Measurements from ENCODE around the gene RPL13A.
A peak's percentile ranks its signal among the peaks of the same experiment; 100 is the strongest.

RPL13A gene

DNA sequence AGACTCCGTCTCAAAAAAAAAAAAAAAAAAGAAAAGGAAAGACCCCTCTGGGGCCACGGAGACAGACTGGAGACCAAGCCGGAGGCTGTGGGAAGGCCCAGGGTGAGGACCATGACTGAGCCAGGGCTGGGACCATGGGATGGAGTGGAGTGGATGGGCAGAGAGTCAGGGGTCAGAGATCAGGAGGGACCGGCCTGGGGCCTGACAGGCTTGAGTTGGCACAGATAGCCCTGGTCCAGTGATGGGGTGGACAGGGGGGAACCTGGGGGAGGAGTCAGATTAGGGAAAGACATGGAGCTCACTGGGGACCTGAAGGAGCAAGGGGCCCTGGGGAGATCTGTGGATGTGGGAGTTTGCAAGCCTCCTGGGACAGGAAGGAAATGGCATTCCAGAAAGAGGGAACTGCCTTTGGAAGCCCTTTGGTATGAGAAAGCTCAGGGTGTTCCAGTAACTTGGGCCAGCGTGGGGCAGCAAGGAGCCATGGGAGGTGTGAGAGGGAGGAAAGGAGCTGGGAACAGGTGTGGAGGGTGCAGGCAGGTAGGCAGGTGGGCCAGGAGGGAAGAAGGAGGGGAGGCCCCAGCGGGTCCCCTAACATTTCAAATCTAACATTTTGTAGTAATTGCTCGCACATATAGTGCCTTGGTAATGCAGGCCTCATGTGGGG is 6.3 kb upstream of the RPL13A start:
- no peak for DNase-seq (ENCODE audit: low read depth, low spot score)

DNA sequence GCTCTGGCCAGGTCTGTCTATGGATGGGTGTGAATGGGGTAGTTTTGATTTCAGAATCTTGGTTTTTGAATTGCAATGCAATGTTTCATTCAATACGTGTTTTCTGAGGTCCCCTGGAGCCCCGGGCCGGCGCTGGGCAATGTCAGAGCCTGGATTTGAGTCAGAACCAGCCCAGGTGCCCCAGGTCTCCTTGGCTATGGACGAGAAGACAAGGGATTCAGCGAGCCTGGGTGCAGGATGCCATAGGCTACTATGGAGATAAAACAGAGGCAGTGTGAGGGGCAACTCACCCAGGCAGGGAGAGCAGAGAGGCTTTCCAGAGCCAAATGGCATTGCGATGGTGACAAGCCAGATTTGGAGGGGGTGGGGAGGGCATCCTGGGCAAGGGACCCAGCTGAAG is 1.2 kb upstream of the RPL13A start:
- no peak for DNase-seq (ENCODE audit: low read depth, low spot score)

DNA sequence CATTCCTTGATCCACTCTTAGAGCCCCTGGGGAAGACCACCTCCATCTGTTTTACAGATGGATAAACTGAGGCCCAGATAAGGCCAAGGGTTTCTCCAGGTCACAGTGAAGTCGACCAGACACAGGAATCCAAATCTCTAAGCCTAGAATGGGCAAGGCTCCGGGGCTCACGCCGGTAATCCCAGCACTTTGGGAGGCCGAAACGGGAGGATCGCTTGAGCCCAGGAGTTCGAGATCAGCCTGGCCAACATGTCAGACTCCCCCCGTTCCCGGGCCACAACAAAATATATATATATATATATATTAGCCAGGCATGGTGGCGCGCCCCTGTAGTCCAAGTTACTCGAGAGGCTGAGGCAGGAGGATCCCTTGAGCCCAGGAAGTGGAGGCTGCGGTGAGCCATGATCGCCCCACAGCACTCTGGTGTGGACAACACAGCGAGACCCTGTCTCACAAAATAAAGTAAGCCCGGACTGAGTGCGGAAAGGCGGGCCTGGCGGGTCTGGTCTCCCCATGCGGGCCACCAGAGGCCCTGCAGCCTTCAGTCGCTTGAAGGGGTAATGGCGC is 615 bp upstream of the RPL13A start:
- no peak for DNase-seq (ENCODE audit: low read depth, low spot score)

DNA sequence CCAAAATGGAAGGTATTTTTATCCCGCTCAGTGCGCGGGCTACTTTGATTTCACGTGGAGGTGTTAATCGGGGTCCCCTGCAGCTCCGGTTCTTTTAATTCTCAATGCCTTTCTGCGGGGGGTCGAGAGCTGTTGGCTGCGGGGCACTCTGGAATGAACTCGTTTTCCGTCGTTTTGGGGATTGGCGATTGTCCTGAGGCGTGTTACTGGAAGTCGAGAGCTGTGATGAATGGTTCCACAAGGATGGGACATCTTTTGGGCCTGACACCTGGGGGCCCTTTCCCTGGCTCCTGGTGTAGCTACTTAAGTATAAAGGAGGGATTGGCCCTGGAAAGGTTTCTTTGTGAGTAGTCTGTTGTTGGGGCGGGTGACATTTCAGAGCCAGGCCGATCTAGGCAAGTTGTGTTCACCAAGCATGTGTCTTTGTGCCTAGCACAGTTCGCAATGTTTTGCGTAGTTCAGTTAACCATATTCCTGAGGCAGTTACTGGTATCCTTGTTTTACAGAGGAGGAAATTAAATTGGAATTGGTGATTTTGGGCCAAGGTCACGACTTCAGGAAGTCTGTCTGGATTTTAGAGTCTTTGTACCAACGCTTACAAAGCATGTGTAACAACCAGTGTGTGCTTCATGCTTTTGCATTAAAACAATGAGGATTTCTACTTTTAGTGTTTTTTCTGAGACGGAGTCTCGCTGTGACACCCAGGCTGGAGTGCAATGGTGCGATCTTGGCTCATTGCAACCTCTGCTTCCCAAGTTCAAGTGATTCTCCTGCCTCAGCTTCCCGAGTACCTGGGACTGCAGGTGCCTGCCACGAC is 846 bp downstream of the RPL13A start:
- no peak for DNase-seq (ENCODE audit: low read depth, low spot score)

DNA sequence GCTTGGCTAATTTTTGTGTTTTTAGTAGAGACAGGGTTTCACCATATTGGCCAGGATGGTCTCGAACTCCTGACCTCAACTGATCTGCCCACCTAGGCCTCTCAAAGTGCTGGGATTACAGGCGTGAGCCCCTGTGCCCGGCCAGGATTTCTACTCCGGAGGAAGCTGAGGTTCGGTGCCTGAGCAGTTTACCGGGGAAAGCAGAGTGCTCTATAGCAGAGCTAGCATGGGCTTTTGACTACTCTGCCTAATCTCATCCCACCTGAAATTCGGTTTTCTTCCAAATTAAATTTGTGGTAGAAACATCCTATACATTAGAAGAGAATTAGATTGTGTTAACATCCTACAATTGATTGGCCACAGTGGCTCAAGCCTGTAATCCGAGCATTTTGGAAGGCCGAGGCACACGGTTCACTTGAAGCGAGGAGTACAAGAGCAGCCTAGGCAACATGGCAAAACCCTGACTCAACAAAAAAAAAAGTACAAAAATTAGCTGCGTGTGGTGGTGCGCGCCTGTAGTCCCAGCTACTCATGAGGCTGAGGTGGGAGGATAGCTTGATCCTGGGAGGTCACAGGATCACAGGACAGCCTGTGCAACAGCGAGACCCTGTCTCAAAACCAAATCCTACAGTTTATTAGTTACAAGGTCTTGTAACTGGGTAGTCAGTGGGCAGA is 1.6 kb downstream of the RPL13A start:
- DNase-seq (ENCODE audit: low read depth, low spot score): no peak

DNA sequence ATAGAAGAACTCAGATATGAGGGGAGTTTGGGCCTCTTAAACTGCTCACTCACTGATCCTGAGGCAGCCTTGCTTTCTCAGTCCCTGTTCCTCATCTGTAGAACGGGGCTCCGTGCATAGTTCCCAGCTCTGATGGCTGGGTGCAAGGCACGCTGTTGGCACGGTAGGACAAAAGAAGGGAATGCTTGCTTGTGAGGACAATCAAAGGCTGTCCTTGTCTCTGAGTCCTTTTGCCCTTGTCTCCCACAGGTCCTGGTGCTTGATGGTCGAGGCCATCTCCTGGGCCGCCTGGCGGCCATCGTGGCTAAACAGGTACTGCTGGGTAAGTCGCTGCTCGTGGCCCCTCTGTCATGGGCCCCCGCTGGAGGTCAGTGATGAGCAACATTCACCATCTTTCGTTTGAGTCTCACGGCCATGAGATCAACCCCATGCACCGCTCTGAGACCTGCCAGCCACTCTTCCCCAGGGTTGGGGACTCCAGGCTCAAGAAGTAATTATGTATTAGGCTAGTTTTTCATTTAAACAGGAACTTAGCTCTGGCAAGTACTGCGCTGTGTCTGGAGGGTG is 2.3 kb downstream of the RPL13A start:
- DNase-seq (ENCODE audit: low read depth, low spot score): no peak

DNA sequence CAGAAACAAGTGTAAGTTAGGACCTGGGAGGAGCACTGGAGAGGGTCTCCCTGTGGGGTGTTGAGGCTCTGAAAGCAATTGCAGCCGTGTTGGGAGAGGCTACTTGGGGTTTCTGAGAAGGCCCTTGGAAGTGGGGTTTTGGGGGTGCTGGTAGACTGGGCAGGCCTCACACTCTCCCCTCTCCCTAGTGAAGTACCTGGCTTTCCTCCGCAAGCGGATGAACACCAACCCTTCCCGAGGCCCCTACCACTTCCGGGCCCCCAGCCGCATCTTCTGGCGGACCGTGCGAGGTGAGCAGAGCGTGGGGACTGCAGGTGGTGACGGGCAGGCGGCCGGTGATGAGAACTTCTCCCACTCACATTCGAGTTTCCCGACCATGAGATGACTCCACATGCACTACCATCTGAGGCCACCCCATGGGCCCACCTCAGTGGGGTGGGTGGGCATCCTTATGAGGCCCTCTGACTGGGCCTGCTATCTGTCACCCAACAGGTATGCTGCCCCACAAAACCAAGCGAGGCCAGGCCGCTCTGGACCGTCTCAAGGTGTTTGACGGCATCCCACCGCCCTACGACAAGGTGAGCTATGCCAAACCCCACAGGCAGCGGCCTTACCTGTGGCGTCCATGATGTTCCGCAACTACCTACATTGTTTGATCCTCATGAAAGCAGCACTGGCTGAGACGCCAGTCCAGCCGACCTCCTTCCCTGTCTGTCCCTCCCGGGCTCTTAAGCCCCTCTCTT is 3.0 kb downstream of the RPL13A start:
- no peak for DNase-seq (ENCODE audit: low read depth, low spot score)

DNA sequence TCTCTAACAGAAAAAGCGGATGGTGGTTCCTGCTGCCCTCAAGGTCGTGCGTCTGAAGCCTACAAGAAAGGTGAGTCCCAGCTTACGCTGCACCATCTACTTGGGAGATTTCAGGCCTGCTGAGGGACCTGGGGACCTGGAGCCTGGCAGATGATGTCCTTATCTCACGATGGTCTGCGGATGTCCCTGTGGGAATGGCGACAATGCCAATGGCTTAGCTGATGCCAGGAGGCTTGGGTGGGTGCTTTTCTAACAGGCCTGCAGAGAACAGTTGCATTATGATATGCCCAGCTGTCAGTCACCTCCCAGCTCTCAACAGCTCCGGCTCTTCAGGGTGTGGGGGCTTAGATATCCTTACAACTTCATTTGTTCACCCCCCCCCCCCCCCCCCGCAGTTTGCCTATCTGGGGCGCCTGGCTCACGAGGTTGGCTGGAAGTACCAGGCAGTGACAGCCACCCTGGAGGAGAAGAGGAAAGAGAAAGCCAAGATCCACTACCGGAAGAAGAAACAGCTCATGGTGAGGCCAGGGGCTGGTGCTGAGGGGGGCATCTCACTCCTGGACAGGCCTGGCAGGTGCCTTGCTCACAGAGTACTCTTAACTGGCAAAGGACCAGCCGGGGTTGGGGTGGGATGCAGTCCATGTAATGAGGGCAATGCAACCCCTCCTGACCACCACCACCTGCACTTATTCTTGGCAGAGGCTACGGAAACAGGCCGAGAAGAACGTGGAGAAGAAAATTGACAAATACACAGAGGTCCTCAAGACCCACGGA is 3.8 kb downstream of the RPL13A start:
- no peak for DNase-seq (ENCODE audit: low read depth, low spot score)

DNA sequence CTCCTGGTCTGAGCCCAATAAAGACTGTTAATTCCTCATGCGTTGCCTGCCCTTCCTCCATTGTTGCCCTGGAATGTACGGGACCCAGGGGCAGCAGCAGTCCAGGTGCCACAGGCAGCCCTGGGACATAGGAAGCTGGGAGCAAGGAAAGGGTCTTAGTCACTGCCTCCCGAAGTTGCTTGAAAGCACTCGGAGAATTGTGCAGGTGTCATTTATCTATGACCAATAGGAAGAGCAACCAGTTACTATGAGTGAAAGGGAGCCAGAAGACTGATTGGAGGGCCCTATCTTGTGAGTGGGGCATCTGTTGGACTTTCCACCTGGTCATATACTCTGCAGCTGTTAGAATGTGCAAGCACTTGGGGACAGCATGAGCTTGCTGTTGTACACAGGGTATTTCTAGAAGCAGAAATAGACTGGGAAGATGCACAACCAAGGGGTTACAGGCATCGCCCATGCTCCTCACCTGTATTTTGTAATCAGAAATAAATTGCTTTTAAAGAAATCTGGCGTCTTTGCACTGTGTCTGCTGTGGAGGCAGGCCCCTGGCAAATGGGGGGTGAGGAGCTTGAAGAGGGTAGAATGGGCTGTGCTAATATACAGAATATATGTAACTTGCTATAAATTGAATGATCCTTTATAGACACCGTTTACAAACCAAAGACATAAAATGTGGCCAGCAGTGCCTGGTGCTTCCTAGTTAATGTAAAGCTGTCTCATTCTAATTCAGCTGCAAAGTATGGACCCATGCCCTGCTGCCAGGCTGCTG is 4.6 kb downstream of the RPL13A start:
- DNase-seq (ENCODE audit: low read depth, low spot score): no peak

DNA sequence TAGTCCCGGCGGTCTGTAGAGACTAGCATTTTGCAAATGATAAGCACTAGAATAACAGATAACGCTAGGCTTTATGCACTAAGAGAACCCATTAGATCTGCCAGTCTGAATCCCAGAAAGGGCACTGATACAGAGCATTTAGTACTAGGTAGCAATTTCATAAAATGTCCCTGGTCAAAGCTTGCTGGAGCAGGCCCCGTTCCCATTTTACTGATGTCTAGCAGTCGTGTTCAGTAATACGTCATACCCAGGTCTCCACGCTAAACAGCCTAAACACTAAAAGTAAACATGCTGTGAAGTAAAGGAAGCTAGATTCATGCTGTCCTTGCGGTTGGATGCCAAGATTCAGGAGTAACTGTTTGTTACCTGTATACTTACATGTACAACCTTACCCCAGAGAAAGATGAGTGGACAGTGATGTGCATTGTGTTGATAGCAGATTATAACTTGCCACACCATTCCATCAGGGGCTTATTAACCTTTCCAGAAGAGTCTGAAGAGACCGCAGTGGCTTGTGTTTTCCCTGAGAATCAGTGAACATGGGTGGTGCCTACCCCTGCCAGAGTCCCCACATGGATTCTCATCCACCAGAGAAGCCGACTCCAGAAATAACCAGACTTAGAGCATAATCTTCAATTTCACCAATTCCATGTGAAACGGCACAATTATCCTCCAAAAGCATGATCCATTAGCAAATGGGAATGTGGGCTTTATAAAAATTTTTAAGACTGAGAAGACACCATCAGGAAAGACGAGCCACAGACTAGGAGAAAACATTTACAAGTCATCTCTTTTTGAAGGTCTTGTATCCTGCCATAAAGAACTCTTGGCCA is 5.4 kb downstream of the RPL13A start:
- DNase-seq (ENCODE audit: low read depth, low spot score): no peak

DNA sequence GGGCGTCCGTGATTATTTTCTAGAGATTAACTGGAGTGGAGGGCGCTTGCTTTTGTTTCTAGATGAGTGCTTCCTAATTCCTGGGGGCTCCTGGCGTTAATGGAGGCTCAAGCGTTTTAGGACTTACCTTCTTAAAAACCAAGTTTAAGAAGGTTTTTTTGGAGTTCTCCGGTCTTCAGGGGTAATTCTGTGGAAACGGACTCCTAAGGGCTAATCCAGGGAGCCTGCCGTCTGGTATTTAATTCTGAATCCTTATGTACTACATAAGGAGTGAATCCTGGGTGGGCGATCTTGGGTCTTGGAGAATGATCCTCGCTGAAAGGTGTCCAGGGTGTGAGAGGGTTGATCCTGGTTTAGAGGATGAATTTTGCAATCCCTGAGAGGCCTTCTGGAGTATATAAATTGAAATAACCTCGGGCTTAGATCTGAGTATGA is 9.2 kb downstream of the RPL13A start:
- DNase-seq (ENCODE audit: low read depth, low spot score): no peak

DNA sequence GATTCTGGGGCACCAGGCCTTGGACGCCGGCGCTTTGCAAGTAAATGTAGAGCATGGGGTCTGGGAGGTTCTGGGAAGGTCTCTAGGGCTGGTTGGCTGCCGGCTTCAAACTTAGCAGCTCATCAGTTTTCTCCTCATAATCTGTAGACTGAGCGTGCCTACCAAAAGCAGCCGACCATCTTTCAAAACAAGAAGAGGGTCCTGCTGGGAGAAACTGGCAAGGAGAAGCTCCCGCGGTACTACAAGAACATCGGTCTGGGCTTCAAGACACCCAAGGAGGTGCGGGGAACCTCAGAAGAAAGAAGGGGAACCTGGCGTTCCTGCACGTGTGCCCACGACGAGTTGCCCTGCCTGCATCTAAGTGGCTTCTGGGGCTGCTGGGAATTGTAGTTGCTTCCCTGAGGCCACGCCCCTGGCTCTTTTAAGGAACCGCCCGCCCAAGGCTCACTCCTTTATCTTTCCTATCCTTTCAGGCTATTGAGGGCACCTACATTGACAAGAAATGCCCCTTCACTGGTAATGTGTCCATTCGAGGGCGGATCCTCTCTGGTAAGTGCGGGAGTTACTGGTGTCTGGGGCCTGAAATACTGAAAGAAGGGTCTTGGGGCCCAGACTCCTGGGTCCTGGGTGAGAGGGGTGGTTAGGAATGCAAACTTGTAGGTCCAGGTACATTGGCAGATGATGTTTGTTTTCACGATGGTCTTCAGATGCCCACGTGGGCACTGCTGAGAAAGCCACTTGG is 9.8 kb downstream of the RPL13A start:
- DNase-seq (ENCODE audit: low read depth, low spot score): no peak

DNA sequence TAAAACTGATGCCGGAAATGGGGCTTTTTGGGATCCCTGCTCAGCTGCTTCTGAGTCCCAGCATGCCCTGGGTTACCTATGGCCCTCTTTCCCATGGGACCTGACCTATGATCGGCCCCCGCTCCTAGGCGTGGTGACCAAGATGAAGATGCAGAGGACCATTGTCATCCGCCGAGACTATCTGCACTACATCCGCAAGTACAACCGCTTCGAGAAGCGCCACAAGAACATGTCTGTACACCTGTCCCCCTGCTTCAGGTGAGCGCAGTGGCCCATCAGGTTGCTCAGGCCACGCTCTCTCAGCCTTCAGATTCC is 10.3 kb downstream of the RPL13A start:
- no peak for DNase-seq (ENCODE audit: low read depth, low spot score)

DNA sequence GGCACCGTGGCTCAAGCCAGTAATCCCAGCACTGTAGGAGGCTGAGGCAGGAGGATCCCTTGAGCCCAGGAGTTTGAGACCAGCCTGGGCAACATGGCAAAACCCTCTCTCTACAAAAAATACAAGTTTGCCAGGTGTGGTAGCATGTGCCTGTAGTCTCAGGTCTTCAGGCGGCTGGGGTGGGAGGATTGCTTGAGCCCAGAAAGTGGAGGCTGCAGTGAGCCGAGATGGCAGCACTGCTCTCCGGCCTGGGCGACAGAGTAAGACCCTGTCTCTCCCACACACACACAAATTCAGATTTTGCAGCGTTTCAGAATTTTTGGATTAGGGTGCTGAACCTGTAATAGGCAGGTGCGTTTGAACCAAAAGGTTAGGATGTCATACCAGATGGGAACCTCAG is 11.1 kb downstream of the RPL13A start:
- no peak for DNase-seq (ENCODE audit: low read depth, low spot score)

DNA sequence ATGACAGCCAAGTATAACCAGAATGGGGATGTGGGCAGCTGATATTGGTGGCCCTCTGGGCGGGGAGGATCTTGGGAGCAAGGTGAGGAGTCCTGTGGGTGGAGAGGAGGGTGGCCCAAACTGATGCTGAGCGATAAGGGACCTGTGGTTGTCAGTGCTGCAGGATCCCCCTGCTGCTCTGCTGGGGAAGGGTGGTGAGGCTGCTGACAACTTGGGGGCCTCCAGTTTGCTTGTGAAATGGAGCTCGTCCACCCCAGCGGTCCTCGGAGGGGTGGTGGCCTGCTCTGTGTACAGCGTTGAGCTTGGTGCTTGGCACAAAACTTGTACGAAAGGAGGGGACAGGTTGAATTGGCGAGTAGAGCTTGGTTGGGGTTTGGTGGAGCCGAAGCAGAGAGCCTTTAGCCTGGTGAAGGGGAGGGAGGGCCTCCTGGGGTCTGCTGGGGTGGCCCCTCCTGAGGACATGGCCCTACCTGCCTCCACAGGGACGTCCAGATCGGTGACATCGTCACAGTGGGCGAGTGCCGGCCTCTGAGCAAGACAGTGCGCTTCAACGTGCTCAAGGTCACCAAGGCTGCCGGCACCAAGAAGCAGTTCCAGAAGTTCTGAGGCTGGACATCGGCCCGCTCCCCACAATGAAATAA is 11.7 kb downstream of the RPL13A start:
- no peak for DNase-seq (ENCODE audit: low read depth, low spot score)

DNA sequence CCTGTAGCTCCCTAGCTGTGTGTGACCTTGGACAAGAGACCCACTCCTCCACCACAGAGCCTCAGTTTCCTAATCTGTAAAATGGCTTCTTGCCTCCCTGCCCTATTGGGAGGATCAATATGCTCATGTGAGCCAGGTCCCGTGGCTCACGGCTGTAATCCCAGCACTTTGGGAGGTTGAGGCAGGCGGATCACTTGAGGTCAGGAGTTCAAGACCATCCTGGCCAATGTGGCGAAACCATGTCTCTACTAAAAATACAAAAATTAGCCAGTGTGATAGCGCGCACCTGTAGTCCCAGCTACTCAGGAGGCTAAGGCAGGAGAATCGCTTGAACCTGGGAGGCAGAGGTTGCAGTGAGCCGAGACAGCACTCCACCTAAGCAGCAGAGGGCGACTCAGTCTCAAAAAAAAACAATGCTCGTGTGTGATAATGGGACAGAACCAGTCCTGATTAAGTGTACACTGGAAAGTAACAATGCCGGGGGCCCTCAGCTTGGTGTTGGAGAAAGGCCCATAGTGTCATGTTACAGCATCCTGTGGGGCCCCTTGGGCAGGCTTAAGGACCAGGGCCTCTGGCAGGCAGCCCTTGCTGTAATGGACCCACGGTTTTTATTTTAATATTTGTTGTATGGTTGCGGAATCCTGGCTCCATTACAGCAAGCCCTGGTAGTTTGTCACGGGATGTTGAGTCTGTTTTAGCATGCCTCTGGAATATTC is 15.6 kb downstream of the RPL13A start:
- DNase-seq (ENCODE audit: low read depth, low spot score): peak; percentile 47

DNA sequence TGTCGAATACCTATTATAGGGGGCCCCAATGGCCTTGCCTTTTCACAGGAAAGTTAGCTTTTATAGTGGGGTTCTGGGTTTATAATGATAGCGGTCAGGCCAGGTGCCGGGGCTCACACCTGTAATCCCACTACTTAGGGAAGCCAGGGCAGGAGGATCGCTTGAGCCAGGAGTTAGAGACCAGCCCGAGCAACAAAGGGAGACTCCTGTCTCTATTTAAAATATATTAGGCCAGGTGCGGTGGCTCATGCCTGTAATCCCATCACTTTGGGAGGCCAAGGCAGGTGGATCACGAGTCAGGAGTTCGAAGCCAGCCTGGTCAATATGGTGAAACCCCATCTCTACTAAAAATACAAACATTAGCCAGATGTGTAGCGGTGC is 16.2 kb downstream of the RPL13A start:
- DNase-seq (ENCODE audit: low read depth, low spot score): no peak
